ENCODE results near the gene NAA15.
A peak's percentile ranks its signal among the peaks of the same experiment; 100 is the strongest.
"Not testable (repeated sequence)": the region's sequence is repeated elsewhere in the genome, so short reads cannot be mapped to it uniquely, and the experiment has no call there.

NAA15 gene

DNA sequence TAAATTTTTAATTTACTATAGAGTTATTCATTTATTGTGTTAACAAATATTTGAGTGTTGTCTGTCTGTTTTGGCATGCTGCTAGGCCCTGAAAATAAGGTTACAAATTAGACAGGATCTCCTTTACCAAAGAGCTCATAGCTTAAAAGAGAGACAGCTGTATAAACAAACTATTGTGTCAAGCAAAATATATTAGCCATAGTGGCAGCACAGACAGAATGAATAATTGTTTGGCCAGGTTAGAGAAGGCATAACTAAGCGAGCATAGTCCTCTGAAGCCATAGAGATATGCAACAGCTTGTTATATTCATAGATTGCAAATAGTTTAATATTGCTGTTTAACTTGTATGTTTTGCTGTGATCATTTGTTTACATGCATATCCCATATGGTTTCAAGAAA, 67.7 kb downstream of the NAA15 start:
- no peak for DNase-seq

DNA sequence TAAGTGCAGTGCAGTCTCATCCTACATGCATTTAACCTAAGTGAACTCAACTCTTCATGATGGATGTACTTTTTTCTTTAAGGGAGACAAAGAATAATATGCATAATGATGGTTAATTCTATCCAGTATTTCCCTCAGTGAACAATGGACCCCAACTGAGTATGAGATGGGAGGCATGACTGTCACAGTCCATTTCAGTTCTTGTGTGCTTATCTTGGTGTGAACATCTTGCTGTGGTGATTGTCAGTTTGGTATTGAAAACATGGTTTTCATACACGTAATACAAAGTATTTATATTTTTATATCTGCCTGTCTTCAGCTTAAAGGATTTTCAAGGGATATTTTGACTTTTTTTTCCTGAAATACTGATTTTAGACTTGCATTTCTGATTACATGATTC, 72.9 kb downstream of the NAA15 start:
- DNase-seq = no peak

DNA sequence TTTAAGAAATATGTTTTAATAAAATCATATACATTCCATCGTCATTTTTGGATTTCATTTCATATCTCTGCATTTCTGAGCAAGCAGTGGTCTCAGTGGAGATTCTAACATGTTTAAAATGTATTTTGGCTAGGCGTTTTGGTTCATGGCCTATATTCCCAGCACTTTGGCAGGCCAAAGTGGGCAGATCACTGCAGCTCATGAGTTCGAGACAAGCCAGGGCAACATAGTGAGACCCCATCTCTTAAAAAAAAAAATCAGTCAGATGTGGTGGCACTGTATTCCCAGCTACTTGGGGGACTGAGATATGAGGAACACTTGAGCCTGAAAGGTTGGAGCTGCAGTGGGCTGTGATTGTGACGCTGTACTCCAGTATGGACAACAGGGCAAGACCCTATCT, 85.1 kb downstream of the NAA15 start:
- DNase-seq = no peak

DNA sequence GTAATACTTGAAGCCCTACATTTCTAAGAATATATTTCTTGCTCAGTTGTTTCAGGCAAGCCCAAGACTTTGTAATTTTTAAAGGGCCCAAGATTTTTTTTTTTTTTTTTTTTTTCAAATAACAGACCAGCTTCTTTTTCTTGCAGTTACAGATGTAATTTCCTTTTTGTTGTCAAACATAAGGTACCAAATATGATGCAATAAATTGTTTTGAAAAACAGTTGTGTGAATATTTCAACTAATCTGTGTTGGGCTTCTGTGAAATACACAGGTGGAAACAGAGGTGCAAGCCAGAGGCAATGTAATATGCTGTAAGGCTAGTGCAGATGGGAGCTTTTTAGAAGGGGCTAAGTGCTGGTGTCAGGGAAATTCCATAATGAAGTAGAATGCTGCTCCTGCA, 87.8 kb downstream of the NAA15 start:
- no peak for DNase-seq

DNA sequence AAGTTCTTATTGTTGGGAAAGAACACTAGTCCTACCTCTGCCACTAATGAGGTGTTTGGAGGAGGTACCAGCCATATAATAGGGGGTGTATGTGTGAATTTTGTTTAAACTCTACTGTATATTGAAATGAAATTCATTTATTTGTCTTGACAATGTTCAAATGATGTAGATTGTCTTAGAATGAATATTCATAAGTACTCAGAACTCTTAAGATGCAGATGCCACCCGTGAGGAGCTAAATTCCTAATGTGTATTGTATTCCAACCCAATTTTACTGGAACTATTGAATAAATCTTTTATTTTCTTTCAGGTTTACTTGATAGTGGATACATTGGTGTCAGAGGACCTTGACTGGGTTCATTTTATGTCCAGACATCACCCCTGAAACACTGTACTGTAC, 88.7 kb downstream of the NAA15 start:
- DNase-seq = no peak

DNA sequence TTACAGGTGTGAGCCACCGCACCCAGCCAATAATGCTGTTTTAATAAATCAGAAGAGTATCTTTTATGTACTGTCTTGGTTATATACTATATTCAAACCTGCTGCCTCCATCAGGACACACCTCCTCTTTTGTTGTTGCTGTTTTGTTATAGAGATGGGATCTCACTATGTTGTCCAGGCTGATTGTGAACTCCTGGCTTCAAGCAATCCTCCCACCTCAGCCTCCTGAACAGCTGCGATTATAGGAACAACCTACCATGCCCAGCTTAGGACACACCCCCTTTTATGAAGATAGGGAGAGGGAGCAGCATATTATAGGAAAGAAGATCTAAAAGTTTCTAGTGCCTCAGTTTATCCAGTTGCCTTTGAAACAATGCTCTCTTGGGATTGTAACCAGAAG, 90.4 kb downstream of the NAA15 start:
- no peak for DNase-seq

DNA sequence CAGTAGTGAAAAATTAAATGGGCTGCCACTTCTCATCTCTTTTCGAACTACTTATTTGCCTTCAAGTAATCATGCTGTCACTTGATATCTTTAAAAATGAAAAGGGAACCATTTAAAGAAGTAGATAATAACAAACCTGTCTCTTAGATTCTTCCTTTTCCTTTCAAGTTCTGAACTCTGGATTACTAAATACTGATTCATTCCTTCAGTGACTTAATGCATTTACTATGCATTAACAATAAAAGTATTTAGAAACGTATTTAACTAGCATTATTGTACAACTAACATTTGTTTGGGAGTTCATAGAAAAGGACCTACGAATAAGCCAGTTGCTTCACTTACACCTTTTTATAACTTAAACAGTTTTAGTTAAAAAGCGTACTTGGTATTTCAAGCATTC, 91.5 kb downstream of the NAA15 start:
- no peak for DNase-seq

DNA sequence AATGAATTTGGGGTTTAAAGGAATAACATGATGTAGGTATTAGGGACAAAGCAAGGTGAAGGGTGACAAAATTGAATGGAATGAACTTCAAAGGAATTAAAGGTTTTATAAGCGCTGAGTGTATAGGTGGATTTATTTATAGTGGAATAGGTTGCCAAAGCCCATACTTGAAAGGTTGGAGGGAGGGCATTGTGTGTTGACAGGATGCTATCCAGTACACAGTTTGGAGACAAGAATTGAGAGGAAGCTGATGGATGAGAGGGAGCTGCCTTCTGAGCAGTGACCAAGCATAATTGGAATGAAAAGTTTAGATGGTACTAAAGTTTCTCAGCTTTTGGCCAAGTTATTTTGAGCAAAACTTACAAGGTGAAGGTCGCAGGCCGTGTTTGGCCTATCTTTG, 100.1 kb downstream of the NAA15 start:
- no peak for DNase-seq

DNA sequence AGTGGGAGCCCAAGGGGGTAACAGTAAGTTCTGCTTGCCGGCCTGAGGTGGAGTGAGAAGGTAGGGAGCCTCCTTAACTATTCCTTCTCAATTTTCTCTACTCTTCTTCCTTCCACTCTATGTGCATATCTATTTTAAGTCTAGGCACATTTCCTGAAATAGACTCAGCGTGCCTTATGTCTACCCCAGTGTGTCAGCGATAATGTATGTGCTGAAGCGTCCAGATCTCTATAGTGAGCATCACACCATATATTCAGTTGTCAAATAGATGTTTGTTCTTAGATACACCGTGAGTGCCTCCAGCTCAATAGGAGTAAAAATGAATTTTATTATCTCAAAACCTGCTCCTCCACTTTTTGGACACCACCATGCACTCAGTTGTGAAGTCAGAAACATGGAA, 101.1 kb downstream of the NAA15 start:
- DNase-seq = no peak

DNA sequence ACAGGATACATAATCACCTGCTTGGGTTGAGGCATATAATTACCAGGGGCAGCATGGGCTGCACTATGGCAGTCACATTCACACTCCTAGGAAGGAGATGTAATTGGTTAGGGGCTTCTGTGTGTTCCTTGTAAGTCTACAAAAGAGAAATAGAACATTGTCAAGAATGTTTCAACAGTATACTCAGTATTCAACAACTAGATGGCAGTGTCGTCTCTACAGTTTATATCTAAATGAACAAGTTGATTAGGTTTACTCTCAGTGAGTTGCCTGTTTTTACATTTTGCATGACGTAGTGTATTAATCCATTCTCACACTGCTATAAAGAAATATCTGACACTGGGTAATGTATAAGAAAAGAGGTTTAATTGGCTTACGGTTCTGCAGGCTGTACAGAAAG, 102.2 kb downstream of the NAA15 start:
- no peak for DNase-seq

DNA sequence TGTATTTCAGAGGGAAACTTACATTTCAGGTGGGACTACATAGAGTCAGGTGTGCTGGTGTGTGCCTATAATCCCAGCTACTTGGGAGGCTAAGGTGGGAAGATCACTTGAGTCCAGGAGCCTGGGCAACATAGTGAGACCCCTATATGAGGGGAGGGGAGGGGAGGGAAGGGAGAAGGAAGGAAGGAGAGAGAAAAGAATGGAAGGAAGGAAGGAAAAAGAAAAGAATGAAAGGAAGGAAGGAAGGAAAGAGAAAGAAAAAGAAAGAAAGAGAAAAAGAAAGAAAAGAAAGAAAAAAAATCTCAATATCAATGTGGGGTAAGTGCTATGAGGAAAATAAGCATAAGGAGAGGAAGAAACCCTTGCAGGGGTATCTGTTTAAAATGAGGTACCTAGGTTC, 109.0 kb downstream of the NAA15 start:
- DNase-seq = no peak

DNA sequence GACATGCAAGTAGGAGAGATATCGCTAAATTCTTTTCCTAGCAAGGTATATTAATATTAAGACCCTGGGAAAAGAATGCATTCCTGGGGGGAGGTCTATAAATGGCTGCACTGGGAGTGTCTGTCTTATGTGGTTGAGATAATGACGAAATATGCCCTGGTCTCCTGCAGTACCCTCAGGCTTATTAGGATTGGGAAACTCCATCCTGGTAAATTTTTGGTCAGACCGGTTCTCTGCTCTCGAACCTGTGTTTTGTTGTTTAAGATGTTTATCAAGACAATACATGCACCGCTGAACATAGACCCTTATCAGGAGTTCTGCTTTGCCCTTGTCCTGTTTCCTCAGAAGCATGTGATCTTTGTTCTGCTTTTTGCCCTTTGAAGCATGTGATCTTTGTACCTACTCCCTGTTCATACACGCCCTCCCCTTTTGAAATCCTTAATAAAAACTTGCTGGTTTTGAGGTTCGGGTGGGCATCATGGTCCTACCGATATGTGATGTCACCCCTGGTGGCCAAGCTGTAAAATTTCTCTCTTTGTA, 113.4 kb downstream of the NAA15 start:
- DNase-seq = not testable (repeated sequence)

DNA sequence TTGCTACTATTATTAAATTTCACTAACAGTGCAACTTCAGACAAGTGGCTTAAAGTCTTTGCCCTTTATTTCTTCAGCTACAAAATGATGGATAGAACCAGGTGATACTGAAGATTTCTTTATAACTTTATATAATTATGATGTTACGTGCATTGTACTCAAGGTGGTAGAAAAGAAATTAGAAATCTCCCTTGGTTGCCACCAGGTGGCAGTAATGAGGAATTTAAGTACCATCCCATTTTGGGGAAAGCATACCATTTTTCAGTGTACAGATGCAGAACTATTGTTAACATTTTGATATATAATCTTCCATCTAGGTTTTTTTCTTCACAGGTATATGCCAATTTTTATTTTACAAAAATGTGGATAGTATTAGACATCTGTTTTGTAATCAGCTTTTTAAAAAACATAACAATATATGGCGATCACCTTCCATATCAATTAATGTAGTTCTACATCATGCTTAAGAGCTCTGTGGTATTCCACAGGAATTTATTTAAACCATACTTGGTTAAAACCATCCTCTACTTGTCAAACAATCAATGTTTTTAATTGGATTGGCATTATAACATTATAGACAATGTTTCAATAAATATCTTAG, 114.9 kb downstream of the NAA15 start:
- no peak for DNase-seq

DNA sequence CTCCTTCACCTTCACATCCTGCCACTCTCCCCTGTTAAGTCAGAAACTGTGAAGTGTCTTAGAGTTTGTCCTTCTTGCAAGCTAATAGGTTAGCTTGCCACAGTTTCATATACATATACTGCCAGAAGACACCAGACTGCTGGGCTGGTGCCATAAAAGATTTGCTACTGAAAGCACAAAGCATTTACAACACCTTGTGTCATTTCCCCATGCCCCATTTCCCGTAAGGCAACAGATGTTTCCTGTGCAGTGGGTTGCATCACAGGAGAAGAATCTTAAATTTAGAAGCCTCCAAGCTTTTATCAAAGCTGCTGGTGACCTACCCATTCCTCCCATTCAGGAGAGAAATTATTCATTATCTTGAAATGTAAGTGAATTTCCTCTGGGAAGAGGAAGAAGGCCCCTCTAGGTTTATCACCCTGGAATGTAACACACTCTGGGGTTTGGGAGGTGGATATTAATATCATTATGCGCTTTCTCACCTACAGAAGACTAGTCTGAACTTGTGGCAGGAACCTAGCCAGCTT, 118.1 kb downstream of the NAA15 start:
- no peak for DNase-seq

DNA sequence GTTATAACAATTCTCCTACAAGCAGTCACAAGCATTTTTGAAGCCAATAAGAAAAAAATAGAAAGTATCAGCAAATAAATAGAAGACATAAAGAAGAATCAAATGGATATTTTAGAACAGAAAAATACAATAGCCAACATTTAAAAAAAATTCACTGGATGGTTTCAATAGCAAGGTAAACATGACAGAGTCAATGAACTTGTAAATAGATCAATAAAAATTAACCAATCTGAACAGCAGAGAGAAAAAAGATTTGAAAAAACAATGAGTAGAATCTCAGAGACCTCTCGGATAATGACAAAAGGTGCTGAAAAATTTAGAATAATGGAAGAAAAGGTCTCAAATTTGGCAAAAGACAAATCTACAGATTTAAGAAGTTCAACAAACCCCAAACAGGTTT, 119.3 kb downstream of the NAA15 start:
- DNase-seq = no peak

DNA sequence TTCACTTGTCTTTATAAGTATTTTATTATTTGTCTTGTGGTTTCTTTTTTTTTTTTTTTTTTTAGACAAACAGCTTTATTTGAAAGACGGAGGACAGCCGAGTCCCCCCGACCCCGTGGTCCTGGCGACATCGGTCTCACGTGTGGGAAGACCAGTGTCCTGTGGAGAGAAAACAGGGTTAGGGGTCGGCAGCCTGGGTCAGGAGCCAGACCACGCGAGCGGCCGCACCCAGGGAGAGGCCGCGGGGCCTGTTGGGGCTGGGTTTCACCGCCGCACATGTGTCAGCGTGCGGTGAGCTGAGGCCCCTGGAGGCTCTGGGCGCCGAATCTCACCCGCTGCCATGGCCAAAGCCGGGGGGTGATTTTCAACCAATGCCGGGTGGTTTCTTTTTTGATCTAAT, 134.8 kb downstream of the NAA15 start:
- DNase-seq = no peak

DNA sequence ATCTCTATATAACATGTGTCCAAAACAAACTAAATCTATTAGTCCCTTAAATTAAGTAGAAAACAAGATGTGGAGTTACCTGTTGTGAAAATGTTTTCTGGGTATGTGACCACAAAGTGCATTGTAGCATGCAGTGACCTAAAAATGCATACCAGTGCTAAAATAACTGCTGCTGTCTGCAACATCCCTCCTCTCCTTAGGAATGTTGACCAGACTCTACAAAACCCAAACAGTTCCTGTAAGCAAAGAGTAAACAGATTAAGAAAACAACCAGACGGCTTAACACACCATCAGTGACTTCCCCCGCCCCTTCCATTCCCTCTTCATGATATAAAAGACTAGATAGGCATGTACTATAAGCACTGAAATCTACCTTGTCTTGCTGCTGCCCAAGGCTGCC, 136.8 kb downstream of the NAA15 start:
- no peak for DNase-seq

DNA sequence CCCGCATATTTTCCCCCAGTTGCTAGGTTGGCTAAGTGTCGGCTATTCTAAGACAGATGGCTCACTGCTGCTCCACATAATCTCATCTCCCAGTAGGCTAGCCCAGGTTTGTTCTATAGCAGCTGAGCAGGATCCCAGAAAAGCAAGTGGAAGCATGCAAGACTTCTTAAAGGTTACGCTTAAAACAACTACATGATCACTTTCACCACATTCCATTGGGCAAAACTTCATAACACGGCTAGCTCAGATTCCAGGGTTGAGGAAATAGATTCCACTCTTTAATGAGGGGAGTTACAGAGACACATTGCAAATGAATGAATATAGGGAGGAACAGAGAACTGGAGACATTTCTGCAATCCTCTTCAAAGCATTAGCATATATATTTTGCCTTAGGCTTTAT, 139.7 kb downstream of the NAA15 start:
- DNase-seq = no peak

DNA sequence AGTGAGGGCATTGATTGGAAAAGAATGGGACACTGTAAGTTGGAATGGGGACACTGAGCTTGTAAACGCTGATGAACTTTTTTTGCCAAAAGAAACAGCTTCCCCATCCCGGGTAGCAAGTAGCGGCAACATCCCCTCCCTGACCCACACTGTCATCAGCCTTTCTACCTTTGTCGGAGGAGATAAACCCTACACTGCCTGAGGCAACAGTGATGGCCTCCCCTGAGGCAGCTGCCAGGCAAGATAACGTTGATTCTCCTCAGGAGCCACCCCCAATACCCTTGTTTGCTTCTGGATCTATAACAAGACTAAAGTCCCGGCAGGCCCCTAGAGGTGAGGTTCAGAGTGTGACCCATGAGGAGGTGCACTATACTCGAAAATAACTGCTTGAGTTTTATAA, 142.4 kb downstream of the NAA15 start:
- no peak for DNase-seq

DNA sequence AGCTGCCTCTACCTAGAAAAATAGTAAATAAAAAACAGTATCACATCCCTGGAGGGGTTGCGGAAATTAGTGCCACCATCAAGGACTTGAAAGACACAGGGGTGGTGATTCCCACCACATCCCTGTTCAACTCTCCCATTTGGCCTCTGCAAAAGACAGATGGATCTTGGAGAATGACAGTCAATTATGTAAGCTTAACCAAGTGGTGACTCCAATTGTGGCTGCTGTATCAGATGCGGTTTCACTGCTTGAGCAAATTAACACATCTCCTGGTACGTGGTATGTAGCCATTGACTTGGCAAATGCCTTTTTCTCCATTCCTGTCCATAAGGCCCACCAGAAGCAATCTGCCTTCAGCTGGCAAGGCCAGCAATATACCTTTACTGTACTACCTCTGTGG, 143.6 kb downstream of the NAA15 start:
- DNase-seq = not testable (repeated sequence)

DNA sequence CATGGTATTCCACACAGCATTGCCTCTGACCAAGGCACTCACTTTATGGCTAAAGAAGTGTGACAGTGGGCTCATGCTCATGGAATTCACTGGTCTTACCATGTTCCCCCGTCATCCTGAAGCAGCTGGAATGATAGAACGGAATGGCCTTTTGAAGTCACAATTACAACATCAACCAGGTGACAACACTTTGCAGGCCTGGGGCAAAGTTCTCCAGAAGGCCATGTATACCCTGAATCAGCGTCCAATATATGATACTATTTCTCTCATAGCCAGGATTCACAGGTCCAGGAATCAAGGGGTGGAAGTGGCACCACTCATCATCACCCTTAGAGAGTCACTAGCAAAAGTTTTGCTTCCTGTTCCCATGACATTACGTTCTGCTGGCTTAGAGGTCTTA, 145.8 kb downstream of the NAA15 start:
- not testable (repeated sequence) for DNase-seq

DNA sequence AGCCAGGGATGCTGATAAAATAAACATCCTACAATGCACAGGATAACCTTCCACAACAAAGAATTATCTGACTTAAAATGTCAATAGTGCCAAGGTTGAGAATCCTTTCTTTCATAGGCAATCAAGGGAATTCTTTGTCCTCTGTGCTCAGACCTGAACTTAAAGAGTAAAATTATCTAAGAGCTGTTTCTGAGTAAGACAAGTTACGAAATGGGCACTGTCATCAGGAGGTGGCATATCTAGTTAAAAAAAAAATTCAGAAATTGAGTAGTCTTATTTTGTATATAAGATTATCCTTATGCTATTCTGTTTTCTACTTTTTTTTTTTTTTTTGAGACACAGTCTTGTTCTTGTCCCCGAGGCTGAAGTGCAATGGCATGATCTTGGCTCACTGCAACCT, 149.3 kb downstream of the NAA15 start:
- DNase-seq = no peak

DNA sequence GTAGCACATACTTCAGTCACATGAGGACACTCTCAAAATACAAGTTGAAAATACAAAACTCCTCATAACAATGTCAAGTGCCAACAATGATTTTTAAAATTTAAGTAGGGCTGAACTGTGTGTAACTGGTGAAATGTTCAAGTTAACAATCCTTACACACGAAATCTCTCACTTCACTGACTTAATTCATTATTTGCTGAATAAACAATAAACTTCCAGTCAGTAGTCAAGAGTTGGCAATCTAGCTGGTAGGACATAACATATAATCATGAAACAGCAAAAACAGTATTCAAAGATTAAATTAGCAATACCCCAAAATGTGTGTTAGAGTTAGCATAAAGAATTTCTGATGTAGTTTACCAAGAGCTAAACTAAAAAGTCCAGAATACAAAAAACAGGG, 150.7 kb downstream of the NAA15 start:
- DNase-seq = no peak

DNA sequence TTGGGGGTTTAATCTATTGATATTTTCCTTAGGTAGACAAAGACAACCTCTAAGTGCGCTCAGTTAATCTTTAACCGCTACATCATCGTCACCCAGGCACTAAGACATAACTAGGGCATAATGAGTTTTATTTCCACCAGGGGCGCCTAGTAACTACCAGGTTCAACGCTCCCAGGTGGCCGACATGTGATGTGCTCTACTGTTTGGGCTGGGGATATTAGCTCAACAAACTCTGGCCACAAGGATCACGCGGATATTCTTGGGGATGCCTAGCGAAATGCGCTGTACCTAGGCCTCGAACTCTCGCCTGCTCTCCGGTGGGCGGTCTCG, 151.7 kb downstream of the NAA15 start:
- DNase-seq = no peak

DNA sequence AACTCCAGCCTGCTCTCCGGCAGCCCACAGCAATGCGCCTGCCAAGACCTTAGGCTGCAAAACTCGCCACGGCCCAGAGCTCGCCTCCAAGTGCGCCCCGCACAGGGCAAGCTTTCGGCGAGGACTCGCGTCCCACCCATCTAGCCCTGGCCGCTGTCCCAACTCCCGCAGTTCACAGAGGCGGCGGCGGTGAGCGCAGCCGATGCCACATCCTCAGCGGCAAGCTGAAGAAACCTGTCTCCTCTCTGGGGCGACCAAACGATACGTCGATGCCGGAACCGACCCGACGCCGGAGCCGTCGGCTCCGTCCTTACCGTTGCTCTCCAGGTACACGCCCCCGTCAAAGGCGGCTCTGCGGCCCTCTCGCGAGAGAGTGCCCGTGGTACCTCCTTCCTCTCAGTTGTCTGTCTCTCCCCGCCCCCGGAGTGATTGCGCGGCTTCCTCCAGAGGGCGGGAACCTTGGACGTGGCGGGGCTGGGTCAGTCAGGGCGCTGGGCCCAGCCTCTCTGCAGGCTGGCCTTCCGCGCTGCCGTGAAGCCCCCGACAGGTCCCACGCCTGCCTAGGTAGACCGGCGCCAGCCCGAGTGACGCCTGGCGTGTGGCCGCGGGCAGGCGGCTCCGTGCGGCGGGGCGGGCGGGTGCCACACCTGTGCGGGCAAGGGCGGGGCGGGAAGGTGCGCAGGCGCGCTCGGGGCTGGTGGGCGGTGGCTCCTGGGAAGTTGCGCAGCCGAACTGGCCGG, 152.2 kb downstream of the NAA15 start:
- peak; percentile 88 for DNase-seq

Data from NCI-H446 treated with DMSO at 0.1 percent for 48 hours (cell line).